Neuronal stem cell (in vitro differentiated cells): Measurements from ENCODE around the gene UGCG.
"Not testable (repeated sequence)": the region's sequence is repeated elsewhere in the genome, so short reads cannot be mapped to it uniquely, and the experiment has no call there.

Source experiments
- DNase-seq: peaks from one replicate; pipeline ENCODE4 v3.0.0-alpha.2; 2013; ENCODE audit warnings: low spot score
- H2AFZ ChIP-seq: one replicate; pipeline ENCODE4 v1.6.1; 2013; ENCODE audit warnings: mild to moderate bottlenecking, low read length, inconsistent platforms
- H2AK5ac ChIP-seq: 2 replicates; pipeline ENCODE4 v1.6.1; 2013; ENCODE audit warnings: low read depth, mild to moderate bottlenecking, inconsistent platforms, low read length, moderate library complexity, mixed read lengths
- H2BK120ac ChIP-seq: 2 replicates; pipeline ENCODE4 v1.6.1; 2013; ENCODE audit warnings: low read depth, mild to moderate bottlenecking, inconsistent platforms, low read length, moderate library complexity, mixed read lengths
- H2BK12ac ChIP-seq: one replicate; pipeline ENCODE4 v1.6.1; 2013; ENCODE audit warnings: low read length, inconsistent platforms
- H2BK15ac ChIP-seq: 2 replicates; pipeline ENCODE4 v1.6.1; 2013; ENCODE audit warnings: mild to moderate bottlenecking, low read length, inconsistent platforms, mixed read lengths
- H2BK5ac ChIP-seq: one replicate; pipeline ENCODE4 v1.6.1; 2013; ENCODE audit warnings: inconsistent platforms, mild to moderate bottlenecking, low read length, moderate library complexity
- H3K14ac ChIP-seq: one replicate; pipeline ENCODE4 v1.6.1; 2013; ENCODE audit warnings: low read length, inconsistent platforms
- H3K18ac ChIP-seq: 2 replicates; pipeline ENCODE4 v1.6.1; 2013; ENCODE audit warnings: low read length, inconsistent platforms
- H3K23ac ChIP-seq: 2 replicates; pipeline ENCODE4 v1.6.1; 2013; ENCODE audit warnings: low read depth, mild to moderate bottlenecking, mixed read lengths, low read length, inconsistent platforms; ENCODE audit not compliant: poor library complexity
- H3K27ac ChIP-seq: replicated peaks from 3 replicates; pipeline ENCODE4 v1.5.1; 2013; ENCODE audit warnings: low read length, inconsistent platforms
- H3K27me3 ChIP-seq, 3 experiments: 2 replicates each; pipeline ENCODE4 v1.6.1; 2013; ENCODE audit warnings: low read length in 3 of 3, mild to moderate bottlenecking in 2 of 3, inconsistent platforms in 1 of 3, low read depth in 1 of 3, mixed read lengths in 1 of 3, moderate library complexity in 1 of 3; ENCODE audit not compliant: control insufficient read depth in 3 of 3, insufficient read depth in 3 of 3
- H3K36me3 ChIP-seq, 2 donors: replicated peaks in 1 of 2; 2 replicates each; pipeline ENCODE4 v1.6.1; 2013; ENCODE audit warnings: low read length in 2 of 2; ENCODE audit not compliant: control insufficient read depth in 2 of 2, insufficient read depth in 2 of 2
- H3K4ac ChIP-seq: 2 replicates; pipeline ENCODE4 v1.6.1; 2013; ENCODE audit warnings: inconsistent platforms, mild to moderate bottlenecking, low read length, moderate library complexity
- H3K4me1 ChIP-seq, 2 donors: 1 replicate in 1 of 2; 2 replicates in 1 of 2; pipeline ENCODE4 v1.6.1; 2013; ENCODE audit warnings: low read length in 2 of 2, low read depth in 1 of 2; ENCODE audit not compliant: control insufficient read depth in 2 of 2, insufficient read depth in 1 of 2
- H3K4me2 ChIP-seq: one replicate; pipeline ENCODE4 v1.6.1; 2013; ENCODE audit warnings: mild to moderate bottlenecking, low read length, inconsistent platforms; ENCODE audit not compliant: insufficient read depth, poor library complexity, severe bottlenecking
- H3K4me3 ChIP-seq, 2 donors: 2 replicates each; pipeline ENCODE4 v1.5.1; 2013; ENCODE audit warnings: low read length in 2 of 2, mild to moderate bottlenecking in 2 of 2, inconsistent platforms in 1 of 2, moderate library complexity in 1 of 2
- H3K79me1 ChIP-seq: one replicate; pipeline ENCODE4 v1.6.1; 2013; ENCODE audit warnings: low read depth, mild to moderate bottlenecking, inconsistent platforms, low read length, moderate library complexity
- H3K9ac ChIP-seq: one replicate; pipeline ENCODE4 v1.6.1; 2013; ENCODE audit warnings: mild to moderate bottlenecking, low read depth, low read length, inconsistent platforms; ENCODE audit not compliant: poor library complexity
- H3K9me3 ChIP-seq, 2 donors: replicated peaks in 1 of 2; 2 replicates each; pipeline versions ENCODE3 to v1.6.1; 2013; ENCODE audit warnings: low read length in 2 of 2, mild to moderate bottlenecking in 2 of 2, inconsistent platforms in 1 of 2, low read depth in 1 of 2, mixed read lengths in 1 of 2, moderate library complexity in 1 of 2; ENCODE audit not compliant: control insufficient read depth in 2 of 2, insufficient read depth in 1 of 2
- H4K8ac ChIP-seq: one replicate; pipeline ENCODE4 v1.6.1; 2013; ENCODE audit warnings: low read depth, mild to moderate bottlenecking, inconsistent platforms, low read length, moderate library complexity
- H4K91ac ChIP-seq: one replicate; pipeline ENCODE4 v1.6.1; 2013; ENCODE audit warnings: low read length, low read depth, mild to moderate bottlenecking, inconsistent platforms; ENCODE audit not compliant: poor library complexity
- WGBS, 2 donors: extraction: QIAGEN DNeasy Blood & Tissue Kit; methylation state at CpG; one replicate each; pipeline ENCODE4 v1.1.7; 2013; ENCODE audit warnings: missing lambda C conversion rate in 2 of 2, mixed read lengths in 1 of 2; ENCODE audit not compliant: insufficient read length in 2 of 2, insufficient replicate concordance in 1 of 2; ENCODE audit errors: extremely low coverage in 2 of 2; 5-methylcytosine and 5-hydroxymethylcytosine counted together

The UGCG gene

GRCh38 chr9:111875691-111876090, 20.9 kb upstream of the UGCG start:
- H3K9ac ChIP-seq, H4K8ac ChIP-seq, H3K4ac ChIP-seq, H4K91ac ChIP-seq, H2BK15ac ChIP-seq, DNase-seq, H3K79me1 ChIP-seq, H3K4me3 ChIP-seq, H3K27me3 ChIP-seq, H3K4me2 ChIP-seq, H2BK120ac ChIP-seq, H3K27ac ChIP-seq, H3K23ac ChIP-seq, H2BK12ac ChIP-seq, H2AK5ac ChIP-seq, H3K4me1 ChIP-seq, H3K9me3 ChIP-seq, H2BK5ac ChIP-seq, H3K36me3 ChIP-seq, H3K14ac ChIP-seq, H2AFZ ChIP-seq, H3K18ac ChIP-seq: not testable (repeated sequence)
- no CpG with 5 or more reads among the region's 3 CpGs for WGBS, 2 donors

GRCh38 chr9:111876179-111876578, 20.4 kb upstream of the UGCG start:
- no peak for DNase-seq
- no peak overlapping the region for H3K4ac ChIP-seq
- no peaks in the 10 kb centered on the region for H3K36me3 ChIP-seq
- H3K4me3 ChIP-seq = no peak overlapping the region
- H2BK5ac ChIP-seq = no peak overlapping the region
- H3K9ac ChIP-seq = no peak overlapping the region
- H4K8ac ChIP-seq = no peak overlapping the region
- H3K4me2 ChIP-seq = no peak overlapping the region
- no peaks in the 10 kb centered on the region for H3K79me1 ChIP-seq
- no peak overlapping the region for H2BK12ac ChIP-seq
- no peak overlapping the region for H2BK120ac ChIP-seq
- no peaks in the 10 kb centered on the region for H3K4me1 ChIP-seq
- no CpG with 5 or more reads among the region's 5 CpGs for WGBS, 2 donors
- no peak overlapping the region for H2AK5ac ChIP-seq
- H2AFZ ChIP-seq = no peak overlapping the region
- no peak overlapping the region for H2BK15ac ChIP-seq
- no peak overlapping the region for H4K91ac ChIP-seq
- H3K14ac ChIP-seq = no peak overlapping the region
- H3K9me3 ChIP-seq = no peaks in the 10 kb centered on the region
- no peak overlapping the region for H3K23ac ChIP-seq
- no peaks in the 10 kb centered on the region for H3K27me3 ChIP-seq
- H3K27ac ChIP-seq = no peak overlapping the region
- H3K18ac ChIP-seq = no peak overlapping the region

- H3K4me3 ChIP-seq = no peak overlapping the region
- no peak overlapping the region for H3K14ac ChIP-seq
- H2BK5ac ChIP-seq = no peak overlapping the region
- H3K23ac ChIP-seq = no peak overlapping the region
- H2BK12ac ChIP-seq = no peak overlapping the region
- no peak overlapping the region for H2AK5ac ChIP-seq
- no peaks in the 10 kb centered on the region for H3K27me3 ChIP-seq
- no peak overlapping the region for H4K91ac ChIP-seq
- no peak overlapping the region for H2BK15ac ChIP-seq
- no peaks in the 10 kb centered on the region for H3K79me1 ChIP-seq
- no CpG with 5 or more reads among the region's 2 CpGs for WGBS, 2 donors
- H3K4ac ChIP-seq = no peak overlapping the region
- H3K36me3 ChIP-seq = no peaks in the 10 kb centered on the region
- H3K4me1 ChIP-seq = no peaks in the 10 kb centered on the region
- H3K18ac ChIP-seq = no peak overlapping the region
- no peaks in the 10 kb centered on the region for H3K9me3 ChIP-seq
- no peak overlapping the region for H2BK120ac ChIP-seq
- H3K4me2 ChIP-seq = no peak overlapping the region
- H4K8ac ChIP-seq = no peak overlapping the region
- no peak overlapping the region for H3K9ac ChIP-seq
- H3K27ac ChIP-seq = no peak overlapping the region
- no peak for DNase-seq
- H2AFZ ChIP-seq = no peak overlapping the region
Observed at GRCh38 chr9:111877420-111877819, 19.2 kb upstream of the UGCG start.

- Histone ChIP-seq H3K23ac (no peak overlapping the region), H3K4me2 (no peak overlapping the region), H3K14ac (no peak overlapping the region), H2BK15ac (no peak overlapping the region), H3K9ac (no peak overlapping the region), H4K8ac (no peak overlapping the region), H4K91ac (no peak overlapping the region), H3K4me3 (no peak overlapping the region), H3K36me3 (no peaks in the 10 kb centered on the region), H2BK5ac (no peak overlapping the region), H3K79me1 (no peaks in the 10 kb centered on the region), H2AFZ (no peak overlapping the region), H3K27ac (no peak overlapping the region), H3K27me3 (no peaks in the 10 kb centered on the region), H3K9me3 (no peaks in the 10 kb centered on the region), H3K4ac (no peak overlapping the region), H2BK12ac (no peak overlapping the region), H3K18ac (no peak overlapping the region), H2BK120ac (no peak overlapping the region), H2AK5ac (no peak overlapping the region), H3K4me1 (no peaks in the 10 kb centered on the region)
- DNase-seq = no peak
- no CpG with 5 or more reads among the region's 3 CpGs for WGBS, 2 donors
Observed at GRCh38 chr9:111878946-111879345, 17.7 kb upstream of the UGCG start.
